HepG2 (cell line): ENCODE measurements around the gene VAMP2. TPM values are rescaled to one million over a fixed set of nuclear protein-coding genes. Genes with fewer than 3 reads are reported as not detected.
A peak's percentile ranks its signal among the peaks of the same experiment; 100 is the strongest.

Experiments used
- CSRNP2 ChIP-seq: sonication (generic); formaldehyde crosslinking; conservative IDR thresholded peaks from 2 replicates; pipeline ENCODE4 v1.8.0; 2022; ENCODE audit warnings: low read depth, missing genetic modification reagents
- HNRNPL ChIP-seq: fragments of 200-400 bp; formaldehyde crosslinking; IDR thresholded peaks from 2 replicates; pipeline ENCODE4 v1.6.1; 2017; ENCODE audit warnings: mild to moderate bottlenecking, low read depth, low read length
- KDM5B ChIP-seq: sonication (generic); formaldehyde crosslinking; IDR thresholded peaks from 2 replicates; pipeline ENCODE4 v1.4.0; 2020; ENCODE audit warnings: missing genetic modification reagents, mild to moderate bottlenecking, borderline replicate concordance
- MTF2 ChIP-seq: sonication (generic); formaldehyde crosslinking; IDR thresholded peaks from 2 replicates; pipeline ENCODE4 v1.5.0; 2020; ENCODE audit warnings: missing genetic modification reagents, borderline replicate concordance
- REXO4 ChIP-seq: sonication (generic); formaldehyde crosslinking; IDR thresholded peaks from 2 replicates; pipeline ENCODE4 v1.8.0; 2022; ENCODE audit warnings: missing genetic modification reagents, mild to moderate bottlenecking, borderline replicate concordance
- RFX1 ChIP-seq: fragments of 450-650 bp; IDR thresholded peaks from 2 replicates; pipeline ENCODE4 v1.6.1; 2017
- SIN3B ChIP-seq: fragments of 150-350 bp; IDR thresholded peaks from 2 replicates; pipeline ENCODE4 v1.6.1; 2014; ENCODE audit warnings: low read length
- SIX1 ChIP-seq: sonication (generic); formaldehyde crosslinking; IDR thresholded peaks from 2 replicates; pipeline ENCODE4 v1.4.0; 2020; ENCODE audit warnings: missing genetic modification reagents, borderline replicate concordance
- ZBTB21 ChIP-seq: sonication (generic); formaldehyde crosslinking; IDR thresholded peaks from 2 replicates; pipeline ENCODE4 v1.4.0; 2020; ENCODE audit warnings: missing genetic modification reagents
- ZC3H13 ChIP-seq: sonication (generic); formaldehyde crosslinking; IDR thresholded peaks from 2 replicates; pipeline ENCODE4 v1.8.1; 2023; ENCODE audit warnings: mild to moderate bottlenecking, missing genetic modification reagents, moderate library complexity
- ZFP1 ChIP-seq: IDR thresholded peaks from 2 replicates; pipeline ENCODE4 v1.6.1; 2016
- ZNF101 ChIP-seq: sonication (generic); formaldehyde crosslinking; IDR thresholded peaks from 2 replicates; pipeline ENCODE4 v1.4.0; 2020; ENCODE audit warnings: mild to moderate bottlenecking, low read depth, missing genetic modification reagents, borderline replicate concordance
- ZNF234 ChIP-seq: sonication (generic); formaldehyde crosslinking; conservative IDR thresholded peaks from 2 replicates; pipeline ENCODE4 v1.5.1; 2020; ENCODE audit warnings: mild to moderate bottlenecking, missing genetic modification reagents
- ZNF432 ChIP-seq: sonication (generic); formaldehyde crosslinking; IDR thresholded peaks from 2 replicates; pipeline ENCODE4 v1.5.0; 2020; ENCODE audit warnings: missing genetic modification reagents, mild to moderate bottlenecking, borderline replicate concordance
- ZNF629 ChIP-seq: sonication (generic); formaldehyde crosslinking; conservative IDR thresholded peaks from 2 replicates; pipeline ENCODE4 v1.5.0; 2020; ENCODE audit warnings: missing genetic modification reagents
- ZNF792 ChIP-seq: IDR thresholded peaks from 2 replicates; pipeline ENCODE4 v1.6.1; 2016
- polyA plus RNA-seq, 8 experiments: library from polyadenylated mRNA; depleted of rRNA in 3 of 8; stranded (reverse) in 7 of 8; unstranded in 1 of 8; fragments of >200 nt; fragmentation: Illumina TruSeq in 4 of 8; extraction: Trizol in 4 of 8; gene quantifications; 2 replicates each; pipeline versions ENCODE4 v1.2.1 to v1.2.3, GENCODE V29; 2011 to 2016; ENCODE audit warnings: low read depth in 4 of 8, missing spikeins in 1 of 8, mixed read lengths in 1 of 8; ENCODE audit not compliant: insufficient read depth in 1 of 8
- total RNA-seq, 5 experiments: library from RNA; depleted of rRNA; stranded (reverse); fragments of >200 nt; fragmentation: Illumina TruSeq; extraction: Trizol; gene quantifications; 2 replicates each; pipeline ENCODE4 v1.2.3, GENCODE V29; 2016; ENCODE audit warnings: low read depth in 1 of 5
- TF ChIP-seq, protein P1 (sequence below): sonication (generic); formaldehyde crosslinking; IDR thresholded peaks from 2 replicates; pipeline ENCODE4 v1.4.0; 2020; ENCODE audit warnings: missing genetic modification reagents
- TF ChIP-seq, protein P2 (sequence below): sonication (generic); formaldehyde crosslinking; IDR thresholded peaks from 2 replicates; pipeline ENCODE4 v1.8.1; 2022; ENCODE audit warnings: mild to moderate bottlenecking, missing genetic modification reagents
- TF ChIP-seq, protein P3 (sequence below): sonication (generic); formaldehyde crosslinking; conservative IDR thresholded peaks from 2 replicates; pipeline ENCODE4 v1.8.1; 2023; ENCODE audit warnings: missing genetic modification reagents
- TF ChIP-seq, protein P4 (sequence below): sonication (generic); formaldehyde crosslinking; IDR thresholded peaks from 2 replicates; pipeline ENCODE4 v1.5.0; 2020; ENCODE audit warnings: mild to moderate bottlenecking, missing genetic modification reagents, borderline replicate concordance

VAMP2 gene
- total and polyA plus RNA-seq, 2 of the 13 experiments (the other 11 are each of a cell fraction or from before 2014, with no cell fraction given): 3.9 to 17.2 TPM

DNA sequence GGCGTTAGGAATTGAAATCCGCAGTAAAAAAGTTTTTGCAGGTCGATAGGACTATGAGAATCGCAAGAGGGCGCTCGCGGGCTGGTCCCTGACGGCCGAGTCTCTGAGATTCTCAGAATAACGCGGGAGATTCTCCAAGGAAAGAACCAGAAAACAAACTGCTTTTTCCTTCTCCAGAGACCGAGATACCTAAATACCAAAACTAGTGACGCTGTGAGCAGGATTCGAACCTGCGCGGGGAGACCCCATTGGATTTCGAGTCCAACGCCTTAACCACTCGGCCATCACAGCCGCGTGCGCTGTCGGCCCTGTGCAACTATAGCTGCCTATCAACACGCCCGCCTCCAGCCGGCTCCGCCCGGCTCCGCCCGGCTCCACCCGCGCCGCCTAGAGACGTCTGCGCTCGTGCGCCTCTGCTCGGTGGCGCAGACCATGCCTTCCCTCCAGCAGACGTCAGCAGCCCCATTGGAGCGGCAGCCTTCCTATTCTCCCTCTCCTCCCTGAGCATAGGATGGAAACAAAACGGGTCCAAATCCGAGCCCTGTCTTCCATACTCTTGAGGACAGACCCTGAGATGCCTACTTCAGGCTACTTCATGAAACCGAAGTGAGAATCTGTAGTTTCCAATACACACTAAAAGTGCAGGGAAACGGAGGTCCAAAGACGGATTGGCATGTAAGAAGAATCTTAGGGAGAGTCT, 23.9 kb downstream of the VAMP2 start (continued):
- no peak for TF ChIP-seq CSRNP2 (CRISPR knock-in tag)
- TF ChIP-seq RFX1: no peak
- peak; percentile 66; the same call in 1 of the 2 replicates for TF ChIP-seq ZNF629 (CRISPR knock-in tag)
- no peak for TF ChIP-seq ZNF234 (CRISPR knock-in tag)
- no peak for TF ChIP-seq ZFP1
- TF ChIP-seq ZC3H13: no peak
- no peak for TF ChIP-seq ZNF432 (CRISPR knock-in tag)
- TF ChIP-seq HNRNPL: no peak
- TF ChIP-seq, protein P1, sequence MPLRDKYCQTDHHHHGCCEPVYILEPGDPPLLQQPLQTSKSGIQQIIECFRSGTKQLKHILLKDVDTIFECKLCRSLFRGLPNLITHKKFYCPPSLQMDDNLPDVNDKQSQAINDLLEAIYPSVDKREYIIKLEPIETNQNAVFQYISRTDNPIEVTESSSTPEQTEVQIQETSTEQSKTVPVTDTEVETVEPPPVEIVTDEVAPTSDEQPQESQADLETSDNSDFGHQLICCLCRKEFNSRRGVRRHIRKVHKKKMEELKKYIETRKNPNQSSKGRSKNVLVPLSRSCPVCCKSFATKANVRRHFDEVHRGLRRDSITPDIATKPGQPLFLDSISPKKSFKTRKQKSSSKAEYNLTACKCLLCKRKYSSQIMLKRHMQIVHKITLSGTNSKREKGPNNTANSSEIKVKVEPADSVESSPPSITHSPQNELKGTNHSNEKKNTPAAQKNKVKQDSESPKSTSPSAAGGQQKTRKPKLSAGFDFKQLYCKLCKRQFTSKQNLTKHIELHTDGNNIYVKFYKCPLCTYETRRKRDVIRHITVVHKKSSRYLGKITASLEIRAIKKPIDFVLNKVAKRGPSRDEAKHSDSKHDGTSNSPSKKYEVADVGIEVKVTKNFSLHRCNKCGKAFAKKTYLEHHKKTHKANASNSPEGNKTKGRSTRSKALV (CRISPR knock-in tag): peak; percentile 88; the same call in 1 of the 2 replicates
- peak; percentile 85 for TF ChIP-seq ZNF792 (CRISPR knock-in tag)
- TF ChIP-seq, protein P2, sequence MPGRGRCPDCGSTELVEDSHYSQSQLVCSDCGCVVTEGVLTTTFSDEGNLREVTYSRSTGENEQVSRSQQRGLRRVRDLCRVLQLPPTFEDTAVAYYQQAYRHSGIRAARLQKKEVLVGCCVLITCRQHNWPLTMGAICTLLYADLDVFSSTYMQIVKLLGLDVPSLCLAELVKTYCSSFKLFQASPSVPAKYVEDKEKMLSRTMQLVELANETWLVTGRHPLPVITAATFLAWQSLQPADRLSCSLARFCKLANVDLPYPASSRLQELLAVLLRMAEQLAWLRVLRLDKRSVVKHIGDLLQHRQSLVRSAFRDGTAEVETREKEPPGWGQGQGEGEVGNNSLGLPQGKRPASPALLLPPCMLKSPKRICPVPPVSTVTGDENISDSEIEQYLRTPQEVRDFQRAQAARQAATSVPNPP (CRISPR knock-in tag): peak; percentile 30; the same call in 1 of the 2 replicates
- no peak for TF ChIP-seq ZBTB21 (CRISPR knock-in tag)
- TF ChIP-seq, protein P3, sequence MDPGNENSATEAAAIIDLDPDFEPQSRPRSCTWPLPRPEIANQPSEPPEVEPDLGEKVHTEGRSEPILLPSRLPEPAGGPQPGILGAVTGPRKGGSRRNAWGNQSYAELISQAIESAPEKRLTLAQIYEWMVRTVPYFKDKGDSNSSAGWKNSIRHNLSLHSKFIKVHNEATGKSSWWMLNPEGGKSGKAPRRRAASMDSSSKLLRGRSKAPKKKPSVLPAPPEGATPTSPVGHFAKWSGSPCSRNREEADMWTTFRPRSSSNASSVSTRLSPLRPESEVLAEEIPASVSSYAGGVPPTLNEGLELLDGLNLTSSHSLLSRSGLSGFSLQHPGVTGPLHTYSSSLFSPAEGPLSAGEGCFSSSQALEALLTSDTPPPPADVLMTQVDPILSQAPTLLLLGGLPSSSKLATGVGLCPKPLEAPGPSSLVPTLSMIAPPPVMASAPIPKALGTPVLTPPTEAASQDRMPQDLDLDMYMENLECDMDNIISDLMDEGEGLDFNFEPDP (CRISPR knock-in tag): no peak
- no peak for TF ChIP-seq REXO4 (CRISPR knock-in tag)
- TF ChIP-seq MTF2 (CRISPR knock-in tag): 0 out of 2 replicates have a peak, but pooled peaks have one; percentile 28
- peak; percentile 60; the same call in 1 of the 2 replicates for TF ChIP-seq KDM5B (CRISPR knock-in tag)
- peak; percentile 37; the same call in 1 of the 2 replicates for TF ChIP-seq SIX1 (CRISPR knock-in tag)
- TF ChIP-seq SIN3B: no peak
- TF ChIP-seq ZNF101 (CRISPR knock-in tag): peak; percentile 76; the same call in 1 of the 2 replicates
- TF ChIP-seq, protein P4, sequence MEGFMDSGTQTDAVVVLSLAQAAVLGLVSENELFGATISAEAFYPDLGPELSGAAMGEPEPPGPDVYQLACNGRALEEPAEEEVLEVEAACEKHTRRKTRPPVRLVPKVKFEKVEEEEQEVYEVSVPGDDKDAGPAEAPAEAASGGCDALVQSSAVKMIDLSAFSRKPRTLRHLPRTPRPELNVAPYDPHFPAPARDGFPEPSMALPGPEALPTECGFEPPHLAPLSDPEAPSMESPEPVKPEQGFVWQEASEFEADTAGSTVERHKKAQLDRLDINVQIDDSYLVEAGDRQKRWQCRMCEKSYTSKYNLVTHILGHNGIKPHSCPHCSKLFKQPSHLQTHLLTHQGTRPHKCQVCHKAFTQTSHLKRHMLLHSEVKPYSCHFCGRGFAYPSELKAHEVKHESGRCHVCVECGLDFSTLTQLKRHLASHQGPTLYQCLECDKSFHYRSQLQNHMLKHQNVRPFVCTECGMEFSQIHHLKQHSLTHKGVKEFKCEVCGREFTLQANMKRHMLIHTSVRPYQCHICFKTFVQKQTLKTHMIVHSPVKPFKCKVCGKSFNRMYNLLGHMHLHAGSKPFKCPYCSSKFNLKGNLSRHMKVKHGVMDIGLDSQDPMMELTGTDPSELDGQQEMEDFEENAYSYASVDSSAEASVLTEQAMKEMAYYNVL (CRISPR knock-in tag): peak; percentile 78; the same call in 1 of the 2 replicates
